HG03045 (cell line): Measurements from ENCODE around the gene NR1I2.

Source experiments
- ATAC-seq: cut with Tn5 transposase; IDR thresholded peaks from one replicate; pipeline ENCODE4 v1.9.1; 2021; ENCODE audit warnings: mild to moderate bottlenecking, moderate library complexity; ENCODE audit not compliant: unreplicated experiment

NR1I2 gene

GRCh38 chr3:119781330-119782198 is at the start of gene NR1I2:
TSS of gene NR1I2 (plus strand) at chr3:119782101.
- no peak for ATAC-seq

GRCh38 chr3:119733812-119734211 is 48.1 kb upstream of the NR1I2 start:
- ATAC-seq = no peak

GRCh38 chr3:119738741-119739140 is 43.2 kb upstream of the NR1I2 start:
- no peak for ATAC-seq

GRCh38 chr3:119741657-119742590 is 40.0 kb upstream of the NR1I2 start:
- no peak for ATAC-seq

- no peak for ATAC-seq
These were observed 38.0 kb upstream of the NR1I2 start for GRCh38 chr3:119743921-119744320.

GRCh38 chr3:119745942-119746341 is 36.0 kb upstream of the NR1I2 start:
- ATAC-seq = no peak

- ATAC-seq = no peak
These were observed 35.5 kb upstream of the NR1I2 start for GRCh38 chr3:119746423-119746822.

GRCh38 chr3:119747357-119747756 is 34.5 kb upstream of the NR1I2 start:
- ATAC-seq = no peak

GRCh38 chr3:119748991-119749390 is 32.9 kb upstream of the NR1I2 start:
- no peak for ATAC-seq

GRCh38 chr3:119751423-119751822 is 30.5 kb upstream of the NR1I2 start:
- no peak for ATAC-seq

GRCh38 chr3:119759962-119760361 is 21.9 kb upstream of the NR1I2 start:
- ATAC-seq = no peak

GRCh38 chr3:119762876-119763275 is 19.0 kb upstream of the NR1I2 start:
- ATAC-seq = no peak

GRCh38 chr3:119763466-119763865 is 18.4 kb upstream of the NR1I2 start:
- no peak for ATAC-seq

GRCh38 chr3:119765239-119765638 is 16.7 kb upstream of the NR1I2 start:
- ATAC-seq = no peak

GRCh38 chr3:119767936-119768601 is 13.8 kb upstream of the NR1I2 start:
- ATAC-seq = no peak

GRCh38 chr3:119768668-119769393 is 13.1 kb upstream of the NR1I2 start:
- no peak for ATAC-seq

- ATAC-seq = no peak
These were observed 12.3 kb upstream of the NR1I2 start for GRCh38 chr3:119769394-119770149.

- no peak for ATAC-seq
These were observed 7.5 kb upstream of the NR1I2 start for GRCh38 chr3:119774444-119774843.

- ATAC-seq = no peak
These were observed 5.6 kb upstream of the NR1I2 start for GRCh38 chr3:119776304-119776703.

- ATAC-seq = no peak
These were observed 3.7 kb upstream of the NR1I2 start for GRCh38 chr3:119778176-119778575.
